Psoas muscle (tissue), 8 donors: ENCODE measurements around the gene PTPRK. TPM values are rescaled to one million over a fixed set of nuclear protein-coding genes. Genes with fewer than 3 reads are reported as not detected.

Experiments used
- ATAC-seq, 4 donors: fragments of 200-7000 bp; cut with Tn5 transposase; one replicate each; pipeline ENCODE4 v1.9.1; 2020; ENCODE audit warnings: moderate library complexity in 3 of 4, mild to moderate bottlenecking in 2 of 4
- DNase-seq, 2 donors: peaks; one replicate each; pipeline ENCODE4 v3.0.0-alpha.2; 2020
- H3K27ac ChIP-seq: fragments of 200-600 bp; one replicate; pipeline ENCODE4 v1.8.0; 2022
- H3K27me3 ChIP-seq, 3 donors: fragments of 200-600 bp in 1 of 3; one replicate each; pipeline versions ENCODE4 v1.6.1 to v1.8.0; 2013 to 2022; ENCODE audit warnings: low read length in 2 of 3, mild to moderate bottlenecking in 2 of 3, moderate library complexity in 1 of 3; ENCODE audit not compliant: insufficient read depth in 3 of 3
- H3K36me3 ChIP-seq, 2 donors: fragments of 200-600 bp in 1 of 2; one replicate each; pipeline versions ENCODE4 v1.6.1 to v1.8.0; 2013 to 2022; ENCODE audit warnings: low read depth in 1 of 2, mild to moderate bottlenecking in 1 of 2, moderate library complexity in 1 of 2; ENCODE audit not compliant: insufficient read depth in 1 of 2
- H3K4me1 ChIP-seq: fragments of 200-600 bp; one replicate; pipeline ENCODE4 v1.8.0; 2022
- H3K4me3 ChIP-seq: fragments of 200-600 bp; one replicate; pipeline ENCODE4 v1.8.0; 2022; ENCODE audit warnings: mild to moderate bottlenecking
- H3K9me3 ChIP-seq: fragments of 200-600 bp; one replicate; pipeline ENCODE4 v1.8.0; 2022
- CTCF ChIP-seq: fragments of 200-600 bp; IDR thresholded peaks from one replicate; pipeline ENCODE4 v1.8.0; 2022; ENCODE audit warnings: antibody characterized with exemption
- WGBS, 3 donors: extraction: QIAGEN DNeasy Blood & Tissue Kit; methylation state at CpG; one replicate each; pipeline versions ENCODE4 v1.1.6 to v1.1.7; 2013; 5-methylcytosine and 5-hydroxymethylcytosine counted together
- intact Hi-C, 2 donors: fragments of 100-400 bp; cut with DNase I; formaldehyde crosslinking; loops; one replicate each; pipeline versions ENCODE4 v1.11.0 to v1.14.2; 2022
- polyA plus RNA-seq, 3 donors: library from polyadenylated mRNA; stranded (reverse); fragments of 200-250 nt; gene quantifications; one replicate each; pipeline ENCODE4 v1.2.3, GENCODE V29; 2013
- total RNA-seq, 4 donors: library from RNA; stranded (reverse); fragmentation: NEBNext Ultra II Directional in 2 of 4; extraction: Animal tissue kit (Norgen Biotek cat#: 25700) in 2 of 4; gene quantifications; one replicate each; pipeline versions ENCODE4 v1.2.1 to v1.2.4, GENCODE V29; 2021 to 2023
- donor health status: healthy with polysubstance abuse.
- donor health status: DM: no; HTN: no; CAD: no; lungs with moderate emphysema.
- donor health status: Bipolar disorder and iron deficiency.
- donor health status: healthy.
- donor health status: DM: yes; HTN: yes; CAD: no.
- donor health status: DM: no; HTN: no; CAD: no.
- donor health status: DM: no; HTN: no; CAD: no.
- donor health status: DM: yes; HTN: yes; CAD: no.

The PTPRK gene
- total and polyA plus RNA-seq, 7 donors: 3.2 to 10.6 (median 9.1) TPM

GRCh38 chr6:128519132-128519930 lies 1.1 kb downstream of the PTPRK start:
- Histone ChIP-seq H3K27me3 (no peaks in the 10 kb centered on the region), H3K36me3 (no peaks in the 10 kb centered on the region), H3K4me3 (peak overlapping the region; percentile 91), H3K27ac (peak overlapping the region; percentile 91), H3K4me1 (peaks cover 11% of the 10 kb centered on the region), H3K9me3 (no peaks in the 10 kb centered on the region)
- TF ChIP-seq CTCF: peak; percentile 14
- intact Hi-C loops: loop anchor here (5.0 to 10.0 kb wide), 2 partner anchors 92 to 265 kb away; no protein-coding TSS in a partner anchor
- DNase-seq: peak; percentile 33 to 66
- WGBS, 3 donors: 0 to 1% (median 0%) methylated on average over 46 of the region's 46 CpGs
- ATAC-seq: peak; percentile 45 to 63 (median 56)

- DNase-seq (no peak), ATAC-seq (no peak)
- TF ChIP-seq CTCF: no peak
- H3K36me3 ChIP-seq: no peaks in the 10 kb centered on the region
- peak overlapping the region; percentile 91 for H3K4me3 ChIP-seq
- H3K4me1 ChIP-seq: peaks cover 17% of the 10 kb centered on the region
- 18 to 24% (median 22%) methylated on average over 21 of the region's 21 CpGs for WGBS, 3 donors
- intact Hi-C loops: loop anchor here (5.0 to 10.0 kb wide), 2 partner anchors 91 to 264 kb away; no protein-coding TSS in a partner anchor
- no peaks in the 10 kb centered on the region for H3K9me3 ChIP-seq
- no peaks in the 10 kb centered on the region for H3K27me3 ChIP-seq
- H3K27ac ChIP-seq: peak overlapping the region; percentile 91
These were observed 1.8 kb downstream of the PTPRK start for GRCh38 chr6:128518434-128519131.

- 94 to 98% (median 95%) methylated on average over 2 of the region's 2 CpGs for WGBS, 3 donors
- no peak overlapping the region for H3K27ac ChIP-seq
- H3K9me3 ChIP-seq: no peaks in the 10 kb centered on the region
- intact Hi-C loops: loop anchor here (5.0 to 10.0 kb wide), 2 partner anchors 90 to 262 kb away; no protein-coding TSS in a partner anchor
- H3K27me3 ChIP-seq: no peaks in the 10 kb centered on the region
- TF ChIP-seq CTCF: no peak
- no peak overlapping the region for H3K4me3 ChIP-seq
- H3K4me1 ChIP-seq: peaks cover 18% of the 10 kb centered on the region
- no peak for DNase-seq
- no peak for ATAC-seq
- H3K36me3 ChIP-seq: no peaks in the 10 kb centered on the region
These were observed 3.3 kb downstream of the PTPRK start for GRCh38 chr6:128517124-128517523.

GRCh38 chr6:128516514-128516898 lies 3.9 kb downstream of the PTPRK start:
- intact Hi-C loops: loop anchor here (5.0 to 10.0 kb wide), 2 partner anchors 89 to 262 kb away; no protein-coding TSS in a partner anchor
- H3K36me3 ChIP-seq: no peaks in the 10 kb centered on the region
- TF ChIP-seq CTCF: peak; percentile 23
- 39 to 58% (median 45%) methylated on average over 1 of the region's 1 CpG for WGBS, 3 donors
- ATAC-seq (no peak), DNase-seq (no peak)
- H3K4me1 ChIP-seq: peaks cover 18% of the 10 kb centered on the region
- H3K9me3 ChIP-seq: no peaks in the 10 kb centered on the region
- peak overlapping the region; percentile 24 for H3K27ac ChIP-seq
- no peak overlapping the region for H3K4me3 ChIP-seq
- H3K27me3 ChIP-seq: no peaks in the 10 kb centered on the region
